HG02870 (cell line): ENCODE results near the gene IGF1R.
A peak's percentile ranks its signal among the peaks of the same experiment; 100 is the strongest.

Source experiments
- ATAC-seq: cut with Tn5 transposase; IDR thresholded peaks from one replicate; pipeline ENCODE4 v1.9.1; 2021; ENCODE audit warnings: mild to moderate bottlenecking, moderate library complexity; ENCODE audit not compliant: unreplicated experiment

Gene IGF1R

DNA sequence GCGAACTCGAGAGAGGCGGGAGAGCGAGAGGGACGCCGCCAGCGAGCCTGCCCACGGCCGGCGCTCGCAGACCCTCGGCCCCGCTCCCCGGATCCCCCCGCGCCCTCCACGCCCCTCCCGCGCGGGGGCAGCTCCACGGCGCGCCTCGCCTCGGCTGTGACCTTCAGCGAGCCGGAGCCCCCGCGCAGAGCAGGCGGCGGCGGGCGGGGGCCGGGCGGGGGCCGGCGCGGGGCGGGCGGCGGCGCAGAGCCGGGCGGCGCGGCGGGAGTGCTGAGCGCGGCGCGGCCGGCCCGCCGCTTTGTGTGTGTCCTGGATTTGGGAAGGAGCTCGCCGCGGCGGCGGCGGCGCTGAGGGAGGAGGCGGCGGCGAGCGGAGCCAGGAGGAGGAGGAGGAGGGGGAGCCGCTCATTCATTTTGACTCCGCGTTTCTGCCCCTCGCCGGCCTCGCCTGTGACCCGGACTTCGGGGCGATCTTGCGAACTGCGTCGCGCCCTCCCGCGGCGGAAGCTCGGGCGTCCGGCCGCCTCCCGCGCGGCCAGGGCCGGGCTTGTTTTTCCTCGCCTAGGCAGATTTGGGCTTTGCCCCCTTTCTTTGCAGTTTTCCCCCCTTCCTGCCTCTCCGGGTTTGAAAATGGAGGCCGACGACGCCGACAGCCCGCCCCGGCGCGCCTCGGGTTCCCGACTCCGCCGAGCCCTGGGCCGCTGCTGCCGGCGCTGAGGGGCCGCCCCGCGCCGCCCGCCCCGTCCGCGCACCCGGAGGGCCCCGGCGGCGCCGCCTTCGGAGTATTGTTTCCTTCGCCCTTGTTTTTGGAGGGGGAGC lies 524 bp downstream of the IGF1R start:
- ATAC-seq: peak; percentile 16

DNA sequence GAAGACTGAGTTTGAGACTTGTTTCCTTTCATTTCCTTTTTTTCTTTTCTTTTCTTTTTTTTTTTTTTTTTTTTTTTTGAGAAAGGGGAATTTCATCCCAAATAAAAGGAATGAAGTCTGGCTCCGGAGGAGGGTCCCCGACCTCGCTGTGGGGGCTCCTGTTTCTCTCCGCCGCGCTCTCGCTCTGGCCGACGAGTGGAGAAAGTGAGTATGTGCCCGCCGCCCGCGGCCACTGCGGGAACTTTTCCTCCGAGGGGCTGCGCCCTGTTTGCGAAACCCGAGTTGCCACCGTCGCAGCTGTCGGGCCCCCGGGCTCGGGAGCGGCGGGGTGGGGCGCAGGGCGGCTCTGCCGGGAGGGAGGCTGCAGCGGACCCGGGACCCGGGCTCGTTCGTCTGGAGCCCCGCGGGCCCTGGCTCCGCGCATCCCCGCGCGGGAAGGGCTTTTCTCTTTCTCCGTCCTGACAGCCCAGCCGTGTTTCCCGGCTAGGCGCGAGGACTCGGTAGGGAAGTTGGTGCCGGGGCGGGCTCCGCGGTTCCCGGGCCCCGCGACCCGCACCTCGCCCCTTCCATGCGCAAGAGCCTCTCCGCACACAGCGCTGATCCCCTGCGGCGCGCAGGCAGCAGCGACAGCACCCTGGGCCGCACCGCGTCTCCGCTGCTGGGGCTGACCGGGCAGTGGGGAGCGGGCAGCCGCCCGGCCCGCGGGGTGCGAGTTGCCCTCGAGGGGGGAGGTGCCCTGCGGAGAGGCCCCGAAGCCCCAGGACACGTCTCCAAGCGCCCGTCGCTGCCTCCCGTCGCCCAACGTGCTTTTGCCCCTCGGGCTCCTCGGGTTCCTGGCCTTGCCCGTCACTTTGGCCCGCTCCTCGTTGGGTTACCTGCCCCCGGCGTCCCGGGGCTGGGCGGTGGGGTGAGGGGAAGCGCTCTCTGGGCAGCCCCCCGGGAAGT lies 1.4 kb downstream of the IGF1R start:
- no peak for ATAC-seq

DNA sequence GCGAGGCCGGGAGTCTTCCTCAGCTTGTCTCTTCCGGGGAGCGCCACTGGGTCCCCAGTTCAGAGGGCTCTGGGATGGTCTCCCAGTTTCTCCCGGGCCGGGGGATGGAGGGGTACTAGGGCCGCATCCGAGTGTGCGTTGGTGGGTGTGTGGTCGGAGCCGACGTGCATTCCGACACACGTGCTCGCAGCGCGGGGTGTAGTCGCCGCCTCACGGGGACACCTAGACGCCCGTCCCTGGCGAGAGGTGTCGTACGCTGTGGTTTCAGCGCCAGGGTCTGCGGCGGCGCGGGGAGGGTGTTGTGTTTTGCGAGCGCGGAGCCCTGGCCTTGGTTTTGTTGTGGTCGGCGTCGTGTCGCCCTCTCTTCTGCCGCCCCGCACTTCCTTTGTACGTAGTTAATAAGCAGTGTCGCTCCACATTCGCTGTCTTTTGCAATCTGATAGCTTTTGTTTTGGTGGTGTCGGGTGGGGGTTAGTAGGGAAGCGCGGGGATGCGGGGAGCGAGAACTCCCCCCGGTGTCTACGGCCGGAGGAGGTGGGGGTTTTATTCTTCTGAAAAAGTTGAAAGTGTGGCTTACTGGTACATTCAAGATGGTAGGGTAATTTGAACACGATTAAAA lies 2.2 kb downstream of the IGF1R start:
- ATAC-seq: no peak

- ATAC-seq: no peak
These were observed 2.7 kb downstream of the IGF1R start for GRCh38 chr15:98651036-98651481.

DNA sequence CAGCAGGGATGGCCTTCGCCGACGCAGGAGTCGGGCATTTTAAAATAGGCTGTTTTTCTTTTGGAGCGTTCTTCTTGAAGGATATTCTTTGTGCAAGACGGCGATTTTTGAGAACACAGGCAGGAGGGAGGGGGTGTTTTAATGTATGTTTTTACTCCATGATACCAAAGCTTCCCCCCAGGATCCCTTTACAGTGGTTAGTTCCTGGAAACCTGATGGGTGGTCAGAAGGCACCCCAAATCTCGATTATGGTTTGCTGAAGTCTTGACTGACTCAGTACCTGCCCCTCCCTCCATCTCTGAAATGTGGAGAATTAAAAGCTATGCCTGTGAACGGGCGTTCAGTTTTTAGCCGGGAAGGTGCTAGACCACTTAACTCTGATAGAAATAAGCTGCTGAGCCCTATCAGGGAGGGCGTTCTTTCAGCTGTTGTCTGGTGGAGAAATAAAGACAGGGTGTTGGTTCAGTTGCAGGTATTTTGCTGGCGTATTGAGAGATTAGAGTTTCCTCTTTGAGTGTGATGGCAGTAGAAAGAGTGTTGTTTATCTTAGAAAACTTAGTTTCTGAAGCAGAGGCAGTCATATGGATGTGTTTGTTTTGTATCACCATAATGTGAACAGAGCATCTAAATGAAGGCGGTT lies 3.4 kb downstream of the IGF1R start:
- no peak for ATAC-seq

GRCh38 chr15:98653686-98654085 lies 5.3 kb downstream of the IGF1R start:
- no peak for ATAC-seq

GRCh38 chr15:98654790-98655360 lies 6.5 kb downstream of the IGF1R start:
- no peak for ATAC-seq

DNA sequence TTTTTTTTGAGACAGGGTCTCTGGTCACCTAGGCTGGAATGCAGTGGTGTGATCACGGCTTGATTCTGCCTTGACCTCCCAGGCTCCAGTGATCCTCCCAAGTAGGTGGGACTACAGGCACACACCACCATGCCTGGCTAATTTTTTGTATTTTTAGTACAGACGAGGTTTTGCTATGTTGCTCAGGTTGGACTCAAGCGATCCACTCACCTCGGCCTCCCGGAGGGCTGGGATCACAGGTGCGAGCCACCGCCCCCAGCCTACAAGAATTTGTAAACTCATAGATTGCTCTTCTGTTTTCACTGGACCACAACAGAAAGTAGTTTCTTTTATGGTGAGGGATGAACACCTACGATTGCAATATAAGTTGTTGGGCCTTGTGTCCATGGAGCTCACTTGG lies 7.4 kb downstream of the IGF1R start:
- ATAC-seq: no peak

DNA sequence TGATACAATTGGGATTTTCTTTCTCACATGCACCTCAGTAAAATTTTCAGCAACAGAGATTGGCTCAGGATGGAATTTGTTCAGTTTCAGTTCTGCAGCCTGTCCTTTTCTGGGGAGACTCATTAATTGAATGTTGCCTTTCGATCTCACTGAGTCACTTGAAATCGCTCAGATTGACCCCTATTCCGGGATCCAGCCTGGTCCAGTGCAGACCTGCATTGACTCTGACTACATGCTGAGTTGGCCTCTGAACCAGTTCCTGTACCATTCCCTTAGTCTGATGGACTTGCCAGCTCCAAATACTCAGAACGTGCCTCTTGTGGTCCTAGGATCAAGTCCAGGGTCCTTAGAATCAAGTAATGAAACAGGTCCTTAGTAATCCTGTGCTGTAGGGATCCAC lies 9.4 kb downstream of the IGF1R start:
- ATAC-seq: no peak

DNA sequence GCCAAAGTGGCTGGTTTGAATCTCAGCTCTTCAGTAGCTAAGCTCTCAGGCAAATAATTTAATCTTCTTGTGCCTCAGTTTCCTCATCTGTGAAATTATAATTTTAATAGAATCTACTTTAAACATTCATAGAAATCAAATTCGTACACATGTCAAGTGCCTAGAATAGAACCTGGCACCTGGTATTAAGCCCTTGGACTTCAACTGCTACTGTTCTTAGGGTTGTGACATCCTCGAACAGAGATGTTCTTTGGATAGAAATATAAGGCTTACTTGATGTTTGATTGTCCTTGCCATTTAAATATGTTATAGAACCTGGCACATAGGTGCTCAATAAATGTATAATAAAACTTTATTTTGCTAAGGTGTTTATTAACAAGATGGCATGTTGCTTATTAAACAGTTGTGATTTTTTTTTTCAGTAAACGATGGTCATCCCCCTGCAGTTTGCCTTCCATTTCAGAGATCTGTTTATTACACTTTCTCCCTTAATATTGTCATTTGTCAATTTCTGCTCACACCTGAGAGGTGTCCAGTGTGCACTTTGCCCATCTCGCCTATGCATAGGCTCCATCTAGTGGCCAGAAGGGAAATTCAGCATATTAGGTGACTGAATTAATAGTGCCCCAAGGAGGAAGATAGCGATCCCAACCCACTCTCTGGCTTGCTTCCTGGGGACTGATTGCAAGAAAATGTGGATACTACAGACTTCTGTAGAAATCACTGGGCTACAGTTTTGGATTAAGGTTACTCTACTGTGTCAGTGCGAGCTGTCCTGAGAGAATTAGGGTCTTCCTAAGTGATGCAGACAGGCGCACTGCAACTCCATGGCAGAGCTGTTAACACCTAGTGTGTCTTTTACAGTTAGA lies 10.7 kb downstream of the IGF1R start:
- ATAC-seq: peak; percentile 93

DNA sequence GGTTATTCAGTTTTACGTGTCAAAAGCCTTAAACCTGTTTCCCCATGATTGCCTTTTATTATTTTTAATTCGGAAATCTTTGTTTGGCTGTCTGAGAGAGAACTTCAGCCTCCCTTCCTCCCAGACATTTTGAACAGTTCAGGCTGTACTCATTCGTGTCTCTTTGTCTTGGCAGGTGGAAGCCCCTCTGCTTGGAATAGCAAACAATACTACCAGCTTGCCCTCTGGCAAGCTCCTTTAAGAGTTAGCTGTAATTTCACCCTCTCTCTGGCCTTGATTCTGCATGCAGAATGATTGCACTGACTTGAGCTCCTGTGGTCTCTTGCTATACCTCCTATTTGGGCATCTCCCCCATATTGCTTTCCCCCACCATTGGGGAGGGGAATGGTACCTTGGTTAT lies 11.7 kb downstream of the IGF1R start:
- ATAC-seq: no peak

- ATAC-seq: no peak
These were observed 14.7 kb downstream of the IGF1R start for GRCh38 chr15:98663045-98663444.

- no peak for ATAC-seq
These were observed 15.3 kb downstream of the IGF1R start for GRCh38 chr15:98663606-98664005.

- no peak for ATAC-seq
These were observed 18.1 kb downstream of the IGF1R start for GRCh38 chr15:98666441-98666840.

- no peak for ATAC-seq
These were observed 18.5 kb downstream of the IGF1R start for GRCh38 chr15:98666841-98667240.

DNA sequence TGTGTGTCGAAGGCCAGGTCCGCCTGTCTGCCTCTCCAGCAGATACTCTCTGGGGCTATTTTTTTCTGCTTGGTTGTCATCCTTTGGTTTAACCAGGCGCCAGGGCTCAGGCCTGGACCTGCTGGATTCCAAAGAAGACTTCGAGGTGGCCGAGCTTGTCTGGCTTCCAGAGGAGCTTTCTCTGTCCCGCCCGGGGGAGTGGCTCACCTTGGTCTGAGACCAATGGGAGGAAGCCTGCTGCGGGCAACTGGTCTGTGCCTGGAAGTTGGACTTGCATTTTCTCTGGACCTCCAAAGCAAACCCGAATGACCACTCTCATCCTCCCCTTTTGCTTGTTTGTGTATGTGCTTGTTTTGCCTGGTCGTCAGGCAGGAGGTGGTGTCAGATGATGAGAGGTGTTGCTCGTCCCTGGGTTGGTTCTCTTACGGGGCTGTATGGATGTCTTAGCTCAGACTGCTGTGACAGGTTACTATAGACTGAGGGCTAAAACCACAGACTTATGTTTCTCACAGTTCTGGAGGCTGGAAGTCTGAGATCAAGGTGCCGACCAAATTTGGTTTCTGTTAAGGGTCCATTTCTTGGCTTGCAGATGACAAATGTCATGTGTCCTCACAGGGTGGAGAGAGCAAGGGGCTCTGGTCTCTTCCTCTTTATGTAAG lies 19.3 kb downstream of the IGF1R start:
- ATAC-seq: no peak

DNA sequence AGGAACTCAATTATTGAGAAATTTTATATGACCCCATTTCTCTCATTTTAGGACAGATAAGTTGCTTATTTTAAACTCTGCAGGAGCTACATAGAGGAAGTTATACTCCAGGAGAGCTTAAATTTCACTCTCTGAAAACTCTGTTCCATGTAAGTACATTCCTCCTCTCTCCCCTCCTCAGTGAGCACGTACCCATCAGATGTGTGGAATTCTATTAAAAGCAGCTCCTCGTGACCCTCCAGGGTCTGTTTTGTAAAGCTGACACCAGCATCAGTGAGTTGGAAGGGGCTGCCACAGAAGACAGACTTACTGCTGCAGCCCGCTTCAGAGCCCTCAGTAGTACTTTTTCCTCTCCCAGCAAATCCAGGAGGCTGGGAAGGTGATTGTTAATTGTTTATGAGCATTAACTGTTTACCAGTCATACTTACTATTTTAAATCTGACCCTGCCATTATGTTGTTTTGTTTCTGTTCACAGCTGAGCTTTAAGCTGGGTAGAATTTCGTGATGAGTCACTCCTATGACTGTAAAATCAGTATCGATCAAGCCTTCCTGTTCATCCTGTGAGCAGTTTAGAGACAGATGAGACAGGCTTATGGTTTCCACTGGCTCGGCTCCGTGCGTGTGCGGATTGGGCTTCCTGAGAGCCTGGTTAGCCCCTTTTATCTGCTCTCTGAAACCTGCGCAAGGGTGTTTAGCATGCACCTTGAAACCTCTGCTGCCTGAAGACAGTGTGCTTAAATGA lies 20.4 kb downstream of the IGF1R start:
- no peak for ATAC-seq

DNA sequence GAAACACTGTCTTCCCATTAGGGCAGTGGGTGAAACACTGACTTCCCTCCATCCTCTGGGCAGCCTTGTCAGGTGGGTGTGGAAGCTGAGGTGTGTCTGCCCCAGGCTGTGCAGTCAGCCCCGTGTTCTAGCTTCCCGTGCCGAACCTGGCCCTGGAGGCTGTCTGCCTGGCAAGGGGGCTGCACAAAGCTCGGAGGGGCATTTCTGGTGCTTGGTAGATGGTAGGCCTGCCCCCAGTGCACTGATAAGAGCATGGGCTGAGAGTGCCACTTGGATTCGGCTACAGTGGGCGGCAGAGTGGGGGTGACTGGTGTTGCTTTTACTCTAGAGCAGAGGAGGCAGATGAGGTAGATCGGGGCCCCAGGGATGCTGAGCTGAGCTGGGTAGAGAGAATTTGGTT lies 21.3 kb downstream of the IGF1R start:
- no peak for ATAC-seq
